GM18873 (cell line): ENCODE data around the gene GNAO1.

Source experiments
- ATAC-seq: cut with Tn5 transposase; IDR thresholded peaks from one replicate; pipeline ENCODE4 v1.9.1; 2021; ENCODE audit warnings: mild to moderate bottlenecking, moderate library complexity, moderate number of reproducible peaks; ENCODE audit not compliant: unreplicated experiment, low FRiP score

GNAO1 gene

GRCh38 chr16:56356276-56357240, 165.3 kb downstream of the GNAO1 start:
- ATAC-seq: peak; percentile 79

GRCh38 chr16:56357241-56357764, 166.0 kb downstream of the GNAO1 start:
- peak; percentile 6 for ATAC-seq

- ATAC-seq: no peak
Measured at GRCh38 chr16:56357765-56358322, 166.6 kb downstream of the GNAO1 start.

- ATAC-seq: no peak
Measured at GRCh38 chr16:56360117-56361008, 169.1 kb downstream of the GNAO1 start.

- ATAC-seq: no peak
Measured at GRCh38 chr16:56362057-56362655, 170.9 kb downstream of the GNAO1 start.

- no peak for ATAC-seq
Measured at GRCh38 chr16:56362706-56363105, 171.4 kb downstream of the GNAO1 start.

- ATAC-seq: no peak
Measured at GRCh38 chr16:56363181-56363716, 172.0 kb downstream of the GNAO1 start.

- ATAC-seq: no peak
Measured at GRCh38 chr16:56363781-56364565, 172.7 kb downstream of the GNAO1 start.

- ATAC-seq: no peak
Measured at GRCh38 chr16:56364865-56365264, 173.6 kb downstream of the GNAO1 start.

GRCh38 chr16:56365552-56365951, 174.3 kb downstream of the GNAO1 start:
- ATAC-seq: no peak

GRCh38 chr16:56366945-56367344, 175.7 kb downstream of the GNAO1 start:
- no peak for ATAC-seq

- ATAC-seq: no peak
Measured at GRCh38 chr16:56367764-56368163, 176.5 kb downstream of the GNAO1 start.

- no peak for ATAC-seq
Measured at GRCh38 chr16:56368545-56368944, 177.3 kb downstream of the GNAO1 start.

- ATAC-seq: no peak
Measured at GRCh38 chr16:56369202-56369601, 177.9 kb downstream of the GNAO1 start.

- no peak for ATAC-seq
Measured at GRCh38 chr16:56370185-56370874, 179.0 kb downstream of the GNAO1 start.

- no peak for ATAC-seq
Measured at GRCh38 chr16:56370875-56371659, 179.8 kb downstream of the GNAO1 start.

- ATAC-seq: no peak
Measured at GRCh38 chr16:56371660-56371937, 180.3 kb downstream of the GNAO1 start.

- ATAC-seq: no peak
Measured at GRCh38 chr16:56372013-56372634, 180.8 kb downstream of the GNAO1 start.
